OCI-LY7 (cell line): ENCODE data around the gene HSDL2.

Source experiments
- CTCF ChIP-seq: fragments of 200-600 bp; sonication (generic); conservative IDR thresholded peaks from 2 replicates; pipeline ENCODE4 v1.5.1; 2014; ENCODE audit warnings: mild to moderate bottlenecking, antibody characterized with exemption, low read length, moderate library complexity, mixed read lengths
- EZH2phosphoT487 ChIP-seq: fragments of 200-600 bp; sonication (generic); IDR thresholded peaks from 2 replicates; pipeline ENCODE4 v1.6.1; 2018; ENCODE audit warnings: low read depth, borderline replicate concordance, mild to moderate bottlenecking, mixed run types, antibody characterized with exemption, low read length, moderate library complexity, mixed read lengths

GRCh38 chr9:112505086-112505485 lies 125.2 kb downstream of the HSDL2 start:
- no peak for TF ChIP-seq CTCF
- no peak for TF ChIP-seq EZH2phosphoT487
